Retinal pigment epithelial cell (primary cell): ENCODE data around the gene VPS18.
A peak's percentile ranks its signal among the peaks of the same experiment; 100 is the strongest.

Source experiments
- DNase-seq: peaks from one replicate; pipeline ENCODE4 v3.0.0-alpha.2; 2010; ENCODE audit warnings: low read depth
- H3K4me3 ChIP-seq: 2 replicates; pipeline ENCODE4 v1.5.1; 2011; ENCODE audit warnings: mild to moderate bottlenecking, low read length, control low read depth, moderate library complexity
- CTCF ChIP-seq: conservative IDR thresholded peaks from 2 replicates; pipeline ENCODE4 v1.5.1; 2011; ENCODE audit warnings: low read depth, low read length, control low read depth, inconsistent platforms

Gene VPS18

GRCh38 chr15:40891810-40892446 is 2.3 kb upstream of the VPS18 start:
- H3K4me3 ChIP-seq, result no peak overlapping the region
- no peak for DNase-seq
- TF ChIP-seq CTCF, result peak; percentile 80

DNA sequence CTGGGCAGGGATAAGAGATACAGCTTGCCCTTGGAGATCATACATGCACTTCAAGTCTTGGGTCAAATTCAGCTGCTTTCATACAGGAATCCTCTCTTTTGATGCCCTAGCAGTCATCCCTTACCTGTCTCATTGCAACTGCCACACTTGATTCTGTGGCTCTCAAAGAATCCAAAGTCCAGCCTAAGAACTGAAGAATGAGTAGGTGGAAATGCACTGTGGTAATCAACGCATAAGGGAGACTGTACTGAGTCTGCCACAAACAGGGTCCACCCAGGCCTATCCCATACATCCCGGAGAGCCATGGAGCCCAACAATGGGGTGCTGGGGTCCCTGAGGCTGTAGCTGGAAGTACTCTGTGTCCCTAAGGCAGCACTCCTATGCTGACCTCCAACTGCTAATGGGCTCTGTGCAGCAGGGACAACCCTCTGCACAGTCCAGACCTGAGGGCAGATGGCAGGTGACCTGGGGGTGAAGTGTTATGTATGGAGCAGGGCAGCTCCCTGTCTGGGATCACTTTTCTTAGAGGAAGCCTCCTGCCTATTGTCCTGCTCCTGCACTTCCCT is 1.7 kb upstream of the VPS18 start:
- no peak for DNase-seq
- TF ChIP-seq CTCF, result no peak
- no peak overlapping the region for H3K4me3 ChIP-seq

DNA sequence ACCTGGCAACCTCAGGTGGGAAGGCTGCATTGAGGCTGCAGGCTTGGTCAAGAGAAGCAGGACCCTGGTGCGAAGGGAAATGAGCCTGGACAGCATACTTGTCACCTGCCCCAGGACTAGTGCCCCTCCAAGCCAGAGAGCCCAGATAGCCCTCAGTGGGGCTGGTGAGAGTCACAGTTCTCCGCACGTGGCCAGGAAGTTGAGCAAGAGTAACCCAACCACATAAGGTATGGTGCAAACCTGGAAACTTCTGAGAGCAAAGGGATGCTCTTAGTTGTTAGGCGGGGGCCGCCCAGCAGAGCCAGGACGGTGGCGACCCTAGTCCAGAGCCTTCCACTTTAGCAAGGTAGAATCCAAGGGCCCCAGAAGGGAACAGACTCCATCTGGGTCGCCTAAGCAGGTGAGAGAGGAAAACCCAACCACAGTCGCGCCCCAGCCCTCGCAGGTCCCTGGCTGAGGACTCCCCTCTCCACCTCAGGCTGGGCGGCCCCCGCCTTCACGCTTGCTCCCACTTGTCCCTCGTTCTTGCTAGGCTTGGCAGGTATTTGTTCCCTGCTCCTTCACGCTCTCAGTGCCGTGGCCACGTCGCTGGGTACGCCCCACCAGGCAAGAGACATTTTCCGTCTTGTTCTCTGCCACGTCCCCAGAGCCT is 1.1 kb upstream of the VPS18 start:
- no peak for DNase-seq
- TF ChIP-seq CTCF, result no peak
- H3K4me3 ChIP-seq, result no peak overlapping the region

DNA sequence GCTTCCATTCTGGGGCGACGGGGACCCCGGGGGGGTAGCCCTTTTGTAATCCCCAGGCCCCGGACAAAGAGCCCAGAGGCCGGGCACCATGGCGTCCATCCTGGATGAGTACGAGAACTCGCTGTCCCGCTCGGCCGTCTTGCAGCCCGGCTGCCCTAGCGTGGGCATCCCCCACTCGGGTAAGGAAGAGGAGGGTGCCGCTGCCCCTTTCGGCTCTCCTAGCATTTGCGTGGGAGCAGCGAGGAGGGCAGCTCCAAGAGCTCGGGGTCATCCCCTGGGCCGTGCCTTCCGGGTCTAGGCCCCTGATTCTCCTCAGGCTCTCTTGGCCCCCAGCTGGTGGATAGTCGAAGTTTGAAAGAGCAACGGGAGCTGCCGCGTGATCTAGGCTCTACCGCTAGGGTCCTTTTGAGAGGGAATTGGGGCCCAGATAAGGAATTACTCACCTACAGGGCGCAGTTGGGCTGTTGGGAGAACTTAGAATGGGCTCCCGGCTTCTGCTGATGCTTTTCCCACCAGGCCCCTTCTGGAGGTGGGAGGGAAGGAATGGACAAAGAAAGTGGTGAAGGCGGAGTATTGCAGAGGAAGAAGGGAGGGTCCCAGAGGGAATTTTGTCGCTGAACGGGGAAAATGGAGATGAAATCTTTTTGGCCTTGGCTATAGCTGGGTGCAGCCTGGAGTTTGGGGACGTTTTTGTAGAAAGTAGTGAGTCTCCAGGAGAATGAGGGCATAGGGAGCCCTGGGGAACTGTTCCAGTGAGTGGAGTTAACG is 615 bp downstream of the VPS18 start:
- peak overlapping the region; percentile 94 for H3K4me3 ChIP-seq
- DNase-seq, result peak; percentile 50
- TF ChIP-seq CTCF, result peak; percentile 50

- TF ChIP-seq CTCF, result no peak
These were observed 5.4 kb downstream of the VPS18 start for GRCh38 chr15:40899536-40900207.

DNA sequence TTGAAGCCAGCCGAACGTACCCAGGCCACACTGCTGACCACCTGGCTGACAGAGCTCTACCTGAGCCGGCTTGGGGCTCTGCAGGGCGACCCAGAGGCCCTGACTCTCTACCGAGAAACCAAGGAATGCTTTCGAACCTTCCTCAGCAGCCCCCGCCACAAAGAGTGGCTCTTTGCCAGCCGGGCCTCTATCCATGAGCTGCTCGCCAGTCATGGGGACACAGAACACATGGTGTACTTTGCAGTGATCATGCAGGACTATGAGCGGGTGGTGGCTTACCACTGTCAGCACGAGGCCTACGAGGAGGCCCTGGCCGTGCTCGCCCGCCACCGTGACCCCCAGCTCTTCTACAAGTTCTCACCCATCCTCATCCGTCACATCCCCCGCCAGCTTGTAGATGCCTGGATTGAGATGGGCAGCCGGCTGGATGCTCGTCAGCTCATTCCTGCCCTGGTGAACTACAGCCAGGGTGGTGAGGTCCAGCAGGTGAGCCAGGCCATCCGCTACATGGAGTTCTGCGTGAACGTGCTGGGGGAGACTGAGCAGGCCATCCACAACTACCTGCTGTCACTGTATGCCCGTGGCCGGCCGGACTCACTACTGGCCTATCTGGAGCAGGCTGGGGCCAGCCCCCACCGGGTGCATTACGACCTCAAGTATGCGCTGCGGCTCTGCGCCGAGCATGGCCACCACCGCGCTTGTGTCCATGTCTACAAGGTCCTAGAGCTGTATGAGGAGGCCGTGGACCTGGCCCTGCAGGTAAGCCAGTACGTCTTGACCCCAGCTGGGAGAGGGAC is 6.2 kb downstream of the VPS18 start:
- no peak overlapping the region for H3K4me3 ChIP-seq
- TF ChIP-seq CTCF, result no peak
- no peak for DNase-seq

More at GRCh38 chr15:40899536-40900207, 5.4 kb downstream of the VPS18 start:
- DNase-seq, result no peak
- no peak overlapping the region for H3K4me3 ChIP-seq
